GM19193 (cell line): Measurements from ENCODE around the gene TMEM131.

Experiments used
- POLR2A ChIP-seq: IDR thresholded peaks from 4 replicates; pipeline ENCODE4 v1.6.1; 2011; ENCODE audit not compliant: insufficient read depth, insufficient read length; ENCODE audit errors: extremely low read depth

TMEM131 gene

GRCh38 chr2:97928591-97928990 lies 67.2 kb downstream of the TMEM131 start:
- no peak for TF ChIP-seq POLR2A

GRCh38 chr2:97926946-97927345 lies 68.8 kb downstream of the TMEM131 start:
- no peak for TF ChIP-seq POLR2A

DNA sequence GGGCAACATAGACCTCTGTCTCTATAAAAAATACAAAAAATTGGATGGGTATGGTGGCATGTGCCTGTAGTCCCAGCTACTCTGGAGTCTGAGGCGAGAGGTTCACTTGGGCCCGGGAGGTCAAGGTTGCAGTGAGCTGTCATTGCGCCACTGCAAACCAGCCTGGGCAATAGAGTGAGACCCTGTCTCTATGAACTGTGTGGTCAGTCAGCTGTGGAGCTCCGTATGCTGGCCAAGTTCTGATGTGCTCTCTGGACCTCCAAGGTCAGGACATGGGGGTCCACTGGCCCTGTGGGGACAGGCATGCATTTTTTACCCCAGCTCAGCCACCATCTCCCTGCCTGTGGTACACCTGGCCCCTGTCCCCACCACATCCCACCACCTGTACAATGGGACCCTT lies 71.6 kb downstream of the TMEM131 start:
- TF ChIP-seq POLR2A = no peak

GRCh38 chr2:97919858-97920257 lies 75.9 kb downstream of the TMEM131 start:
- no peak for TF ChIP-seq POLR2A

DNA sequence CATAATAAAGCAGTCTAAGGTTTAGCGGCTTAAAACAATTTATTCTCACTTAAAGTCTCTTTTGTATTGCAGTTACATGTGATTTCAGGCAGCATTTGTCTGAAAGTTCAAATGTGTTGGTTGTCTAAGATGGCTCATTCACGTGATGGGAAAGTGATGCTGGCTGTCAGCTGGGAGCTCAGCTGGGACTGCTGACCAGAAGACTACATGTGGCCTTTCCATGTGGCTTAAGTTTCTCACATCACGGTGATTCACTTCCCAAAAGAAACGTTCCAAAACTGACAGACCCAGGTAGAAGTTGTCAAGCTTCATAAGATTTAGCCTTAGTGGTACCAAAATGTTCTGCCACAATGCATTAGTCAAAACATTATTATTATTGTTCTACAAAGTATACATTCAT lies 76.9 kb downstream of the TMEM131 start:
- no peak for TF ChIP-seq POLR2A

DNA sequence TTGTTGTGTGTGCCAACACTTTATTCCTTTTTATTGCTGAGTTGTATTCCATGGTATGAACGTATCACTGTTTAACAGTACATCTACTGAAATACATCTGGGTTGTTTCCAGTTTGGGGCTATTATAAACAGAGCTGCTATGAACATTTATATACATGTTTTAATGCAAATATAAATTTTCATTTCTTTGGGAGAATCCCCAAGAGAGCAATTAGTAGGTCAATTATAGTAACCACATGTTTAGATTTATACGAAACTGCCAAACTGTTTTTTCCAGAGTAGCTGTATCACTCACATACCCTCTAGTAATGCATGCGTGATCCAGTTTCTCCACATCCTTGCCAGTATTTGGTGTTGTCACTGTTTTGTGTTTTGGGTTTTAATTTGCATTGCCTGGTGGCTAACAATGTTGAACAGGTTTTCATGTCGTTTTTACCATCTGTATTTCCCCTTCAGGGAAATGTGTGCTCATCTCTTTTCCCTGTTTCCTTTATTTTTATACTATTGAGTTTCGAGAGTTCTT lies 81.0 kb downstream of the TMEM131 start:
- TF ChIP-seq POLR2A = no peak

- no peak for TF ChIP-seq POLR2A
Measured at GRCh38 chr2:97913846-97914245, 81.9 kb downstream of the TMEM131 start.

- TF ChIP-seq POLR2A = no peak
Measured at GRCh38 chr2:97911922-97912575, 83.7 kb downstream of the TMEM131 start.

GRCh38 chr2:97911206-97911921 lies 84.4 kb downstream of the TMEM131 start:
- no peak for TF ChIP-seq POLR2A

- TF ChIP-seq POLR2A = no peak
Measured at GRCh38 chr2:97910403-97911205, 85.1 kb downstream of the TMEM131 start.

DNA sequence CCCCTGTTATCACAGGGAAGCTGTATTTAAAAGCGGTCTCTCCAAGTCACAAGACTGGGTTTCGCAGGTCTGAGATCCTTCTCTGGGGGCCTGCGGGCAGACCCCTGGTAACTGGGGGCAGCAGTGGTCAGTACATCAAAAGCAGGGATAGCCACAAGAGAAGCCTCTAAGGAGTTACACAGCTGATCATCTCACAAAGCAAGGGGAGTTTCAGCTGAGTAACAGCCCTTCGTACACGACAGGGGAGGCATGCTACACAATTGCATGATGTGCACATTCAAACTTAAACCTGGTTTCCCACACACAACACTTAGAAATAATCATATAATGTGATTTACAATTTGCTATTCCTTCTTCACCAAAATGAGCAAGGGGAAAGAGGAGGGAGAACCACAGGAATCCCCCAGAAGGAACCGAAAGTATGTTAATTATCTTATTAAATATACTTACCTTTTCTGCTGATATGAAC lies 87.5 kb downstream of the TMEM131 start:
- no peak for TF ChIP-seq POLR2A

GRCh38 chr2:97907369-97908100 lies 88.2 kb downstream of the TMEM131 start:
- TF ChIP-seq POLR2A = no peak

GRCh38 chr2:97906307-97906706 lies 89.4 kb downstream of the TMEM131 start:
- TF ChIP-seq POLR2A = no peak

- TF ChIP-seq POLR2A = no peak
Measured at GRCh38 chr2:97905294-97905693, 90.5 kb downstream of the TMEM131 start.

GRCh38 chr2:97901862-97902261 lies 93.9 kb downstream of the TMEM131 start:
- no peak for TF ChIP-seq POLR2A
